ENCODE measurements around the gene FEM1A. TPM values are rescaled to one million over a fixed set of nuclear protein-coding genes. Genes with fewer than 3 reads are reported as not detected.
A peak's percentile ranks its signal among the peaks of the same experiment; 100 is the strongest.

Gene FEM1A
- total and polyA plus RNA-seq, 9 of the 15 experiments (the other 6 are each of a cell fraction or from before 2014, with no cell fraction given): 0.08 to 19.0 (median 6.8) TPM

DNA sequence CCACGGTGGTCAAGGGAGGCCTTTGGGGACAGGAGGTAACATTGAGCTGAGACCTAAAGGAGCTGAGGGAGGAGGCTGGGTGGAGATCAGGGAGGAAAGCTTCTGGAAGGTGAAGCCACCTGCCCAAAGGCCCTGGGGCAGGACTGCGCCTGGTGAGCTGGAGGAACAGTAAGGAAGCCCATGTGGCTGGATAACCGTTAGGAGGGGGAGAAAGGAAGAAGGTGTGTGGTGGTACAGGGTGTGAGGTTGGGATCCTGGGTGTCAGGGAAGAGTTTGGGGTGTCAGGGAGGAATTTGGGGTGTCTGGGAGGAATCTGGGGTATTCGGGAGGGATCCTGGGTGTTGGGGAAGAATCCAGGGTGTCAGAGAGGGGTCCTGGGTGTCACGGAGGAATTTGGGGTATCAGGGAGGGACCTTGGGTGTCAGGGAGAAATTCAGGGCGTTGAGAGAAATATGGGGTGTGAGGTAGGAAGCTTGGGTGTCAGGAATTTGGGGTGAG, 39.3 kb downstream of the FEM1A start (continued):
- TF ChIP-seq CREB5 (CRISPR knock-in tag; IDR thresholded peaks at IDR 0.05): no peak
- no peak for TF ChIP-seq HMGN3 (IDR thresholded peaks at IDR 0.05; ENCODE audit: borderline replicate concordance, extremely low read depth, insufficient read length, low read depth, low read length)
- peak; percentile 91 for TF ChIP-seq LARP7 (IDR thresholded peaks at IDR 0.05)
- TF ChIP-seq MYC (IDR thresholded peaks at IDR 0.05; ENCODE audit: low read depth, low read length): no peak
- no peak for TF ChIP-seq MYC (CRISPR knock-in tag; IDR thresholded peaks at IDR 0.05; ENCODE audit: borderline replicate concordance, low read depth)
- TF ChIP-seq ZNF609 (CRISPR knock-in tag; IDR thresholded peaks at IDR 0.05; ENCODE audit: borderline replicate concordance): no peak
- TF ChIP-seq MYBL2 (IDR thresholded peaks at IDR 0.05; ENCODE audit: low read depth): no peak
- no peak for TF ChIP-seq MYBL2 (CRISPR knock-in tag; IDR thresholded peaks at IDR 0.05; ENCODE audit: borderline replicate concordance)
- TF ChIP-seq POLR2B (IDR thresholded peaks at IDR 0.05; ENCODE audit: low read depth, partially characterized antibody): no peak
- no peak for TF ChIP-seq CHD2 (IDR thresholded peaks at IDR 0.05; ENCODE audit: low read depth, low read length)
- no peak for TF ChIP-seq HMGXB4 (CRISPR knock-in tag; IDR thresholded peaks at IDR 0.05)
- TF ChIP-seq CEBPG (CRISPR knock-in tag; IDR thresholded peaks at IDR 0.05): no peak
- no peak for TF ChIP-seq CEBPG (tag; conservative IDR thresholded peaks at IDR 0.05 in 1 of 2, IDR thresholded peaks at IDR 0.05 in 1 of 2)
- no peak for TF ChIP-seq MLX (CRISPR knock-in tag; conservative IDR thresholded peaks at IDR 0.05)
- TF ChIP-seq ZC3H8 (IDR thresholded peaks at IDR 0.05): no peak
- TF ChIP-seq, protein P1, sequence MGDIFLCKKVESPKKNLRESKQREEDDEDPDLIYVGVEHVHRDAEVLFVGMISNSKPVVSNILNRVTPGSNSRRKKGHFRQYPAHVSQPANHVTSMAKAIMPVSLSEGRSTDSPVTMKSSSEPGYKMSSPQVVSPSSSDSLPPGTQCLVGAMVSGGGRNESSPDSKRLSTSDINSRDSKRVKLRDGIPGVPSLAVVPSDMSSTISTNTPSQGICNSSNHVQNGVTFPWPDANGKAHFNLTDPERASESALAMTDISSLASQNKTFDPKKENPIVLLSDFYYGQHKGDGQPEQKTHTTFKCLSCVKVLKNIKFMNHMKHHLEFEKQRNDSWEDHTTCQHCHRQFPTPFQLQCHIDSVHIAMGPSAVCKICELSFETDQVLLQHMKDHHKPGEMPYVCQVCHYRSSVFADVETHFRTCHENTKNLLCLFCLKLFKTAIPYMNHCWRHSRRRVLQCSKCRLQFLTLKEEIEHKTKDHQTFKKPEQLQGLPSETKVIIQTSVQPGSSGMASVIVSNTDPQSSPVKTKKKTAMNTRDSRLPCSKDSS (IDR thresholded peaks at IDR 0.05; ENCODE audit: low read depth, partially characterized antibody): peak; percentile 66
- peak; percentile 23 for TF ChIP-seq PHF20 (IDR thresholded peaks at IDR 0.05; ENCODE audit: partially characterized antibody)
- no peak for TF ChIP-seq KDM2B (CRISPR knock-in tag; IDR thresholded peaks at IDR 0.05)
- no peak for TF ChIP-seq ZNF12 (CRISPR knock-in tag; IDR thresholded peaks at IDR 0.05)
